HL-60/S4 (cell line): Measurements from ENCODE around the gene SYT1.
"Not testable (repeated sequence)": the region's sequence is repeated elsewhere in the genome, so short reads cannot be mapped to it uniquely, and the experiment has no call there.

Experiments
- in situ Hi-C: fragments of 300-500 bp; cut with MboI; formaldehyde crosslinking; loops from 2 replicates; pipeline ENCODE4 v1.14.3; 2022; ENCODE audit warnings: low sequenced_read_pairs

Gene SYT1

DNA sequence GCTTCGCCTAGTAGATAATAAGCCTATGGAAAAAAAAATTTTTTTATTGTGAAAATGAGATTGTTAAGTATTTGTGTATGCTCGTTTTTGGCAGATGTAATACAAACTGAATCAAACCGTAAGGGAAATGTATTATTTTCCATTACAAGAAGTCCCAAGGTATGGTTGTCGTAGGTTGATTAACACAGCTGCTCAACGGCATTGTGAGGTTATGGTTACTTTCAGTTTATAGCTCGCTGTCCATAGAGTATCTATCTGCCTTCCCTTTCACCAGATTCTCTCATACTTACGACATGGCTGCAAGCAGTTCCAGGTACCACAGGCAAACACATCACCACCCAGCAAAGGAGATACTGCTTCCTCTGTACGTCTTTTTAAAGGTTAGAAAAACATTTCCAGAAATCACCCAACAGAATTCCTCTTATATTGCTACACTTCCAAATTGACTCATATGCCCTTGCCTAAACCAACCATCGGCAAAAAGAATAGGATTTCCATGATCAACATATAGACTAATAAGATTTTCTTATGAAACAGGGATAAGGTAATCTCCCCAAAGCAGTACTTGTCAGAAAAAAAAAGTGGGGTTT lies 338.6 kb downstream of the SYT1 start:
- in situ Hi-C loops: no loop called here

DNA sequence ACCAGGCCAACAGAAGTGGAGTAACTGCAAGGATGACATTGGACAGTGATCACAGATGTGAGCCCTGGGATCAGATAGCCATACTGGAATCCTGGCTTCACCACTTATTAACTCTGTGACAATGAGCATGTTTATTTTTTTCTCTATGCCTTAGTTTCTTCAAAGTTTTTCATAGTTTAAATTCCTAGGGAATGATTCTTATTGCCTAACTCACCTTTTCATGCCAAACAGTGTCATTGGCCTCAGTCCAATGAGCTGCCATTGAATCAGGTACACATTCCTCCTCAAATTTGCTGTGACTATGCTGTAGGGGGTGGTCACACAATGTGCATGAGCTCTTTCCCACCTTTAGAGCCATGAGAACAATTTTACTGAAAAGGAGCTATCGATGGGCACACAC lies 342.3 kb downstream of the SYT1 start:
- in situ Hi-C loops: no loop called here

DNA sequence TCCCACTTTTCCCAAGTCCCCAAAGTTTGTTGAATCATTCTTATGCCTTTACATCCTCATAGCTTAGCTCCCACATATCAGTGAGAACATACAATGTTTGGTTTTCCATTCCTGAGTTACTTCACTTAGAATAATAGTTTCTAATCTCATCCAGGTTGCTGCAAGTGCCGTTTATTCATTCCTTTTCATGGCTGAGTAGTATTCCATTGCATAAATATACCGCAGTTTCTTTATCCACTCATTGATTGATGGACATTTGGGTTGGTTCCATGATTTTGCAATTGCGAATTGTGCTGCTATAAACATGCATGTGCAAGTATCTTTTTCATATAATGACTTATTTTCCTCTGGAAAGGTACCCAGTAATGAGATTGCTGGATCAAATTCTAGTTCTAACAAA lies 345.8 kb downstream of the SYT1 start:
- in situ Hi-C loops: not testable (repeated sequence)

GRCh38 chr12:79217306-79217705 lies 352.7 kb downstream of the SYT1 start:
- in situ Hi-C loops: no loop called here

DNA sequence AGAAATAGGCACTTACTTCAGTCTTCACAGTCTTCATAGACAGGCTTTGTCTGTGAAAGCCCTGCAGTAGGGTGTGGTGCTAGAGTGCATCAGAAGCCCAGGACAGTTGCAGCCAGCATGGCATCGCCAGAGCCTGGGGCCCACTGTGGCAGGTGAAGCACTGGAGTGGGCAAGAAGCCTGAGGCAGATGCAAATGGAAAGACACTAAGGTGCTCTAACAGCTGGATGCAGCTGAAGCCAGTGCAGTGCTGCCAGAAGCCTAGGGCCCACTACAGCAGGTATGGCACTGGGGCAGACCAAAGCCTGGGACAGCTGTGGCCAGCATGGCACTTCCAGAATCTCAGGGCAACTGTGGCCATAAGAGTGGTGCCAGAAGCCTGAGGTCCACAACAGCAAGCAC lies 358.6 kb downstream of the SYT1 start:
- in situ Hi-C loops: no loop called here

GRCh38 chr12:79223761-79224160 lies 359.2 kb downstream of the SYT1 start:
- in situ Hi-C loops: no loop called here

- in situ Hi-C loops: no loop called here
These were observed 362.5 kb downstream of the SYT1 start for GRCh38 chr12:79227091-79227490.

DNA sequence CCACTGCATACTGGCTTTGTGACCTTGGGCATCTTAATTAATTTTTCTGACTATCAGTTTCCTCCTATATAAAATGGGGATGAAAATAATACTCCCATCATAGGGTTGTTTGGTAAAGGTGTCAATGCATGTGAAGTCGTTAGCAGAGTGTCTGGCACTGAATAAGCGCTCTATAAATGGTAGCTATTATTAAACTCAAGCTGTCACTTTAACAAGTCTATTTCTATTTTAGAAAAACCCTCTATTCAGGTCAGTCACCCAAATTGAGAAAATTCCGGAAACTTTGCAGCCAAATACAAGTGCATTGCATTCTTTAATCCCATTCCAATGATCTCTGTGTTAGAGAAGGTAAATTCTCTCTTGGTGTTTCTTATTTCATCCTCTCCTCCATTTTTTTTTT lies 363.1 kb downstream of the SYT1 start:
- in situ Hi-C loops: no loop called here

DNA sequence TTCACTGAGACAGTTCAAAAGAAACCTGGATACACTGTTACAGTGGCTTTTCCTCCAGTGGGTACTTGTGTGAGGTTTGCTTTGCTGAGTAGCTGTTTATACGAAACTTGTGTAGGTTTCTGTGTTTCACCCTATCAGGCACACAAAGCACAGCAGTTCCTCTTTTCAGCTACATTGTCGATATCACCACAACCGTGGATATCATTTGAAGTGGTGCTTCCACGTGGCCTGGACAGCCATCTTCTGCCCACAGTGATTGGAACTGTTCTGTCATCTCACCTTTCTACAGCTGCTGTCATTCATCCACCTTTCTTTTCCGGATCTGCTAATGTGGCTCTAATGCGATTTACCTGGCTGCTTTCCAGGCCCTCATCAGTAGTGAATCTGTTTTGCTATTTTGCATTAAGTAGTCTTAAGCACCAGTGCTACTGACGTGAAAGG lies 368.8 kb downstream of the SYT1 start:
- in situ Hi-C loops: no loop called here

DNA sequence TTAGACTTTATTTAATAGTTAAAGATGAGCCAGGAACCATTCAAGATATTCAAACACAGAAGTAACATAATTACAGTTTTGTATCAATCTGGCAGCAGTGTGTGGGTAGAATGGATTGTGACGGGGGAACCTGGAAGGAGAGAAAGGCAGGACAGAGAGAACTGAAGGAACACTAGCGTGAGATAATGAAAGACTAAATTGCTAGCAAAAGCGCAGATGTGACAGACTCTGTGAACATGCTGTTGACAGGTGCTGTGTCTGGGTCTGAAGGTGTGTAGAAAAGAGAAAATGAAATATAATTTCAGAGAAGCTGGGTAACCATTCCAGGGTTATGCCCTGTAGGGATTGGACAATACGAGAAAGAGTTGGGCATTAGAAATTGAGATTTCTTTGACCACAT lies 372.3 kb downstream of the SYT1 start:
- in situ Hi-C loops: no loop called here

- in situ Hi-C loops: no loop called here
These were observed 373.7 kb downstream of the SYT1 start for GRCh38 chr12:79238246-79238645.

DNA sequence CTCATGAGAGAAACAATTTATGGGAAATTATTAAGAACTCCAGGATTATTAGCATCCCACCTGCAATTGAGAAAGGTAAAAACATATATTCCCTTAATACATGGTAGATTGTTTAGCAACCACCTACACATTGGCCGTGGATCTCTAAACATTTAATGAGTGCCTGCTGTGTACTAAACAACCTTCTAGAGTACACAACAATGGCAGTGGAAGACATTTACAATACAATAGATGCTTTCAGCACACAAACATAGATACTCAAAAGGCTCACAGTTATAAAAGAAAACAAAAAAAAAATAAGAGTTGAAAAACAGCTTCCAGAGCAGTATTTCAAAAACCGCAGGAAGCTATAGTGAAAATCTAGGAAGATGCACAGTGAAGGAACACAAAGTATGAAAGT lies 382.9 kb downstream of the SYT1 start:
- in situ Hi-C loops: no loop called here

GRCh38 chr12:79250186-79250585 lies 385.6 kb downstream of the SYT1 start:
- in situ Hi-C loops: no loop called here

DNA sequence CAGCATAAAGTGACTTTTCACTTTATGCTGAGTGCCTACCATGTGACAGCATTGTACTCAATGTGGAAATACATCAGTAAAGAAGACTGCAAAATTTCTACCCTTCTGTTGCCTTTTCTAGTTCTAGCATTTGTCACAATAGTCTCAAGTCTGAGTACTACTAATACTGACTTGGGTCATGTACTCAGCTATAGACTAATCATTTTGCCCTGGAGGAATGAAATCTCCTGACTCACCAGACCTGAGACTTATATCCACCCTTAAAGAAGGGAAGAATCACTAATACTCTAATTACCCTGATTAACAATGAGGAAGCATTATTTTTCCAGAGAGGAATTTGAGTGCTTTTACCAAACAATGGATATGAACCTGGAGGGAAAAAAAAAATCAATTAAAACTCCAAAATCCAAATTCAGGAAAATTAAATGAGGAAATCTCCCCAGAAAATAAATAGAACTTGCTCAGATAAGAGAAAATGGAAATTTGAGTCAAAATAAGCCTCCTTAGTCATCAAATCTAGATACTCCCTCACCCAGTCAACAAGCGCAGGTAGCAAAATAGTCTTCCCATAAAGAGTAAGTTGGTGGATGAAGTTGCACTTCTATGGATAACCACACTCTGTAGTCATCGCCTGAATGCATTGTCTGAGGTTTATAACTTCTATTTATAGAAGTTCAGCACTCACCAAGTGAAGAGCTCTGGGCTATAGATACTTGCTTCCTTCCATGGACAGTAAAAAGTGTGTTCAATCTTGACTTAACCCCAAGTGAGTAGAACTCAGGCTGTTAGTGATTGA lies 386.6 kb downstream of the SYT1 start:
- in situ Hi-C loops: no loop called here

DNA sequence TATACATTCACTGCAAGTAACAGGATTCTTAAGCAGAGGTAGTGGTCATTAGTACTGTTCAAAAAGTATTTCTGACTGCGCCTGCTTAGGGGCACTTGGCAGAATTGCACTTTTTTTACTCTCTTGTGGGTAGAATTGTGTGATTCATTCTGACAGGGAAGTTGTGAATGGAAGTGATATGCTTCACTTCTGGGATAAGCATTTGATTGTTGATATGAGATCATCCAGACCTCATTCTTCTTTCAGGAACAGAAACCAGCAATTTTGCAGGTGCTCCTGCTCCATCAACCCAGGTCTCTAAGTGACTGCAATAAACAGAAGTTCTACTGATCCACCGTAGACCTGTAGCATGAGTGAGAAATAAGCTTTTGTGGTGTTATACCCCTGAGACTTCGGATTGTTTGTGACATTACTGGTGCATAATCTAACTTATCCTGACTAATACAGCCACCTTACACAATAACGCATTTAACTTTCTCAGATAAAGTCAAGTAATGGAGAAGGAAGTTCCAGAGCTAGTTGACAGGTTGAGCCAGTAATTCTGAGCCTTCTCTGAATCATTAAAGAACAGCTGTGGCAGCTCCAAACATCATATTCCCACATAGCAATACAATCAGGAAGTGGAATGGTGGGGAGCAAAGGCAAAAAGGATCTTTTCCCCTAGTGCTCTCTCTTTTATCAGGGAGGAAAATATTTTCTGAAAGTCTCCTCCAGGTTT lies 387.9 kb downstream of the SYT1 start:
- in situ Hi-C loops: no loop called here

GRCh38 chr12:79255288-79255687 lies 390.7 kb downstream of the SYT1 start:
- in situ Hi-C loops: no loop called here

DNA sequence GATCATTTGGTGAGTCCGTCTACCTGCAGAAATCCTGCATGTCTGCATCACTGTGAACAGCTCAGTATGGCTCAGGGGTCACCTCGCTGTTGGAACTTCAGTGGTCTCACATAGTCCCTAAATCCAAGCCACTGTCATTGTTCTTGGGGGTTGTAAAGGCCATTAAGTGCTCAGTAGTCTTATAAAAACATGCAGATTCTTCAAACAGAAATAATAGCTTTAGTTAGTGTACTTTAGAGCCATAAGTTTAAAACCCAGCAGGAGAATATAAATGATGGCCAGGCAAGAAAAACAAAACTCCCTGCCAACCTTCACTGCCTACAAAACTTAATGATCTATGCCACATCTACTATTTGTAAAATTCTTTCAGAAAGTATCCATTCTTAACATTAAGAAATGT lies 396.3 kb downstream of the SYT1 start:
- in situ Hi-C loops: no loop called here

- in situ Hi-C loops: no loop called here
These were observed 398.4 kb downstream of the SYT1 start for GRCh38 chr12:79262938-79263337.

DNA sequence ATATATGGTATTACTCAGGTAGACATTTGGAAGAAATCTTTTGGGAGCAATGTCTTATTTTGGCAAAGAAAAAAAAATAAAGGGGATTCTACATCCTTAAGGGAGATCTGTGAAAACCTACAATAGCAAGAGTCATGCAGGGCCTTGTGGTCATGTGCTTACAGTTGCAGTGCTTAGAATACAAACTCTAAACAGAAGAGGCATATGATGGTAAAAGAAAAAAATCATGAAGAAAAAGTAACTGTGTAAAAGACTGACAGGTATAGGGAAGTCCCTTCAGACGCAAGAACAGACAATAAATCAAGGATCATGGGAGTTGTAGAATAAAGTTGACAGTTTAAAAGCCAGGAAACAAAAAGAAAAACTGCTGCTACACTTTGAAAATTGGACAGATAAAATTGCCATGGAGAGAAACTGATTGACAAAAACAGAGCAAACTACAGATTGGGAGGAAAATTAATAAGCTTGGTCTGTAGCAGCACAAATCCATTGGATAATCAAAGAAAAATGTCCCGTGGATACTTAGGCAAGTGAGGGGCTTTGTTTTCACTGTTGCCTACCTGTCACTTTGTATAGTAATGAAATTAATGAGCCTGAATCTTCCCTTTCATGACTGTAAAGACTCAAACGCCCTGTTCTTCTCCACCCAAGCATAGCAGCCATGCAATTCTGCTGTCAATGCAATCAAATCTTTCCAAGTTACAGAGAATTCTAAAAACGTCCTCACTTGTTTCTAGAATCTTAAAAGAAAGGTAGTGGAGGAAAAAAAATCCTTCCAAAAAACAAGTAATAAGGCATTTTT lies 402.0 kb downstream of the SYT1 start:
- in situ Hi-C loops: no loop called here

DNA sequence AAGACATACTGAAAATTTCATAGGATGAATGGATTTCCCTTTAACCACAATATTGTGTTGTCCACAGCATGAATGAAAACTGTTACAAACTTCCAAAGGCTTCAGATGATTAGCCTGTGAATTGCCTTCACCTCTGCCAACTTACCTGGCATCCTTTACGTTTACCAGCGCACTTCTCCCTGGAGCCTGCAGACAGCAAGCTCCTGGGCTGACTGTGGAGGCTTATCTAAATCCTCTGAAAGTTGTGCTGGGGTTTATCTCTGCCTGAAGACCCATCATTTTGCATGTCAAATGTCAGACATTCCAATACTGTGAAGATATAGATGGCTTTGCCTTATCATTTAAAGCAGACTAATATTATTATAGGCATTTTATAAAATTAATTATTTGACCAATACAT lies 403.0 kb downstream of the SYT1 start:
- in situ Hi-C loops: no loop called here

DNA sequence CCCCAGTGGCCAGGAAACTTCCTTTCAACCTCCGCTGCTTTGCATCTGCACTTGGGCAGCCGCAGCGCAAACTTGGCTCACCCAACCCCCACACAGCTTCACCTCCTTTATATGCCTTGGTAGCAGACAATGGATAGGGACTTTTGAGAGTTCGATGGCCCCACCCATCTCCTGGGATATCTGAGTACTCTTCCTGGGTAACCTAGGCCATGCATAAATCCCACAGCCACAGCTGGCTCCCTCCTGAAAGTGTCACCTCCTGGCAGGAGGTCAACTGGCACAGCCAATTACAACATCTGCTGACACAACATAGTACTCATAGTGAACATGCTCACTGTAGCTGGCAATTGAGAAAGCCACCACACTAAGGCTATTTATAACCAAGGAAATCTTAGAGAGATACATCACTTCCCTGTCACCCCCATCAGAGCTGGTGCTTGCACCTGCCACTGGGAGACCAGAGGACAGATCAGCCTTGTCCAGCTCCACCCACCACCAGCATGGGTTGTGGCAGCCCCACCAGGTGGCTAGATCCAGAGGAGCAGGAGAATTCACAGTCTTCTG lies 410.0 kb downstream of the SYT1 start:
- in situ Hi-C loops: no loop called here
